NCI-H2081 treated with DMSO at 0.1 percent for 48 hours (cell line): Measurements from ENCODE around the gene PCDH9.
"Not testable (repeated sequence)": the region's sequence is repeated elsewhere in the genome, so short reads cannot be mapped to it uniquely, and the experiment has no call there.

Source experiments
- DNase-seq: peaks from one replicate; lab custom pipeline; 2025; lab: John Stamatoyannopoulos, UW

Gene PCDH9

DNA sequence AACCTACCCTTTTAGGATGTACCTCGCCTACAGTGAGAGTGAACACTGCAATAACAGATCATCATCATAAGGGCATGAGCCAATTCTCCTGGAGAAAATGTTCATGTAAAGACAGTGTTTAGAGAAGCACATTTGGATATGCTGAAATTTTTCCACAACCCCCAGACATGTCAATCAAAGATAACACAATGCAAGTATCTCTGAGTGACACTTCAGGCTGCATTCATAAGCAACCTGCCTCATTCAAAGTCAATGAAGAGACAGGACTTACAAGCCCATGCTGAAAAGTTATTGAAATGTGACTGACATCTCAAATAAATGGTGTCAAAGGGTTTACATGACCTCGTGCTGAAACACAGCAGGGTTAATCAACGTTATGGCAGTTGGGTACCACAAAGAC, 102.0 kb downstream of the PCDH9 start:
- DNase-seq, result no peak

DNA sequence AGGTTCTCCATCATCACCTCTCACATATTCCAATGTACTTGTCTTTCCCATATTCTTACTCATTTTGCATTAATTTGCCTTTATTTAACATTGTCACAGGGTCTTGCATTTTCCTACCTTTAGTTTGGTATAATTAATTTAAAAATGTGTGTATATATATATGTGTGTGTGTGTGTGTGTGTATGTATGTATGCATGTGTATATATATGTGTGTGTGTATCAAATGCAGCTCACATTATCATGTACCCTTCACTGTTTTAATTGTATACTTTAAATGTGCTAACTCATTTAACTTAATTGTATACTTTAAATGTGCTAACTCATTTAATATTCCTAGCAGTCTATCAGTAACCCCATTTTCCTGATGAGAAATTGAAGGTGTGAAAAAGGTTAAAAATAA, 104.5 kb downstream of the PCDH9 start:
- DNase-seq, result no peak

DNA sequence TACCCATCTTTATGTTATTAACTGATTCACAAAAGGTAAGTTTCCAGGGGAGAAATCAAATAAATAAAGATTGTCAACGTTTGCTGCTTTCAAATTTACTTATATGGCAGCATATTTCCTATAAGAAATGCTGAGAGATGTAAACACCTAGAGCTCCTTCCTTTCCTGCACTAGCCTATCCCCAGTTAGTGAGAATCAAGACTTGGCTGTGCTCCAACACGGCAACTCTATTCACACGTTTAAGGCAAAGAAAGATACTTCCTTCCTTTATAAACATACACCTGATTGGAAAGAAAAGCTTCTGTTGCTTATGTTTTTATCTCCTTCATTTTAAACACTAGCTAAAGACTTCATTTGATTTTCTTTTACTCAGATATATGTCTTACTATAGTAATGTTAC, 107.0 kb downstream of the PCDH9 start:
- no peak for DNase-seq

- DNase-seq, result no peak
Measured at GRCh38 chr13:67122251-67122650, 107.9 kb downstream of the PCDH9 start.

GRCh38 chr13:67120872-67121531, 109.1 kb downstream of the PCDH9 start:
- DNase-seq, result no peak

DNA sequence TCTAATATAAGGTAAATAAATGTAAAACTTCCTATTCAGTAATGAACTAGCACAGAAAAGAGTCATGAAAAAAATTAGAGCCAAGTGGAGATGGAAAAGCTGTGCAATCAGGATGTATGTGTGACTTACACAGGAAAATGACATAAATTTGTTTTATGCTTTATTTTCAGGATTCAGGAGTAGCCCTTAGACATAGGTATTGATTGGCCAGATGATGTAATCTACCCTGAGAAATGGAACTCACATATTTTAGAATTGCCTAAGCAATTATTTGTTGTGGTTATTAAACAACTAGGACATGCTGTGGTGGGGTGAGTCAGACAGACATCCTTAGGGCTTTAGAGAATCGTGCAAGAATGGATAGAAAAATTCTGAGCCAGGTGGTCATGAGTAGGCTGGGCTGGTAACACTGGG, 110.6 kb downstream of the PCDH9 start:
- DNase-seq, result no peak

- DNase-seq, result no peak
Measured at GRCh38 chr13:67118277-67118676, 111.9 kb downstream of the PCDH9 start.

- DNase-seq, result no peak
Measured at GRCh38 chr13:67117010-67117550, 113.1 kb downstream of the PCDH9 start.

DNA sequence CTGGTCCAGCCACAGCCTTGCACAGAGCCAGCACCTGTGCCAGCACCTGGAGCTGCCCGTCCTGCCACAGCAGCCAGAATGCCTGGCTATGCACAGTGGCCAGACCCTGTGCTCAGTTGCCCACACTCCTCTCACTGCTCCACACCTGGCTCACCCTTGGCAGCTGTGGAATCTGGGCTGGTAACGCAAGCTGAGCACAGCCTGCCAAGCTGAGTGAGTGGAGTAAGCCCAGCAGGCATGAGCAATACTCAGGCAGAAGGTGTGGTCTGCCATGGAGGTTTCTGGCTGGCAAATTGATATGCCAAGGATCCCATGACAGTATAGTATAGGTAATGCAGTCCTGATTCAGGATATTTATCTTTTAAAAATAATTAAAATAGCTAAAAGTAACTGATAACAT, 122.2 kb downstream of the PCDH9 start:
- DNase-seq, result no peak

DNA sequence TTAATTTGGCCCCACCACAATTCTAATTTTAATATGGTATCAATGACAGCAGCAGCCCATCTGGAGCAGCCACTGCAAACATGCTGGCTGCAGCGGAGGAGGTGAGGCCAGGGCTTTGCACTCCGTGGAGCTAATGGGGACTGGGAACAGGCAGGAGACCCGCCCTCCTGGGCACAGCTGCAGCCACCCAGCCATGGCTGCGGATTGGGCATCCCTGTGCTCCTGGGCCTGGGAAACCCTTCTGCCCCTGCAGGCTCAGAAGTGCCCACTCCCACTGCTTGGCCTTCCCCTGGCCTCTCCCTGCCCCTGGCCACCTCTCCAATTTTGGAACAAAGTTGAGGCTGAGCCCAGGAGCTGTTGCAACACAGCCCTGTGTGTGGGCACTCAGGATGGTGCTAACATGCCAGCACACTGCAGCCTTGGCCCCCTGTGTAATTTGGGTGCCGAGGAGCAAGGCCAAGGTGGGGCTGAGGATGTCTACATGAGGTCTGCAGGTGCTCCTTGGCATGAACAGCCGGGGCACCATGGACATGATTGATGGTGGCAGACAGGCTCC, 123.6 kb downstream of the PCDH9 start:
- no peak for DNase-seq

GRCh38 chr13:67101730-67102467, 128.2 kb downstream of the PCDH9 start:
- DNase-seq, result no peak

DNA sequence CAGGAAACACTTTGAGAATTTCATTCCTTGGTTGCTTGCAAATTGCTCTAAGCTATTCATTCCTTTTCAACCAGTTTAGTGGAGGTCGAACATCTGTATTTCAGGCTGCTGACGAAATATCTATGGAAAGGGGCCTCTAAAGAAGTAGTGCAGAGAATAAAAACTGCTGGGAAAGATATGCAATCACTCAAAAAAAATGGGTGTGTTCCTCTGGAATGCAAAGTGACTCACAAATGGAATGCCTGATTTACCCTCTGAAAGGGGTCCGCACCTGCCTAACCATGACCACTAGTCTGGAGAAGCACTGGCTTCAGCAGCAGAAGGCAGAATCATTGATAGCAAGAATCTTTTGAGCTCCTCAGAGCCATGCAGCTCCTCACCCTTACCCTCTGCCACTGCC, 129.4 kb downstream of the PCDH9 start:
- no peak for DNase-seq

DNA sequence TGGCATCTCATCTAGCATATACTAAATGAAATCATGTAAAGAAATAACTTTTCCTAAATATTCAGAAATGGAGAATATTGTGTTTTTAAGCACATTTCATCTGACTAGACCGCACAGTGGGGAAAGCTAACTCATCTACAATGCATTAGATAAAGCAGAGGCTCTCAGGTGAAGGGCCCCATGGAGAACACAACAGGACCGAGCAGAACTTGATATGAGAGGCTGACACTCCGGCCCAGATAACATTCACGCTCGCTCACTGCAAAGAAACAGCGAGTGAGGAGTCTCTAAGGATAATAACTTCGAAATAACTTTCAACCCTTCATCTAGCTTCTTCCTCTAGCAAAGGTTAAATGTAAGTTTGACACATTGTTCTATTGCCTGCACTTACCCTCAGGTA, 130.6 kb downstream of the PCDH9 start:
- no peak for DNase-seq

- DNase-seq, result no peak
Measured at GRCh38 chr13:67097892-67098452, 132.2 kb downstream of the PCDH9 start.

- not testable (repeated sequence) for DNase-seq
Measured at GRCh38 chr13:67096893-67097292, 133.2 kb downstream of the PCDH9 start.

DNA sequence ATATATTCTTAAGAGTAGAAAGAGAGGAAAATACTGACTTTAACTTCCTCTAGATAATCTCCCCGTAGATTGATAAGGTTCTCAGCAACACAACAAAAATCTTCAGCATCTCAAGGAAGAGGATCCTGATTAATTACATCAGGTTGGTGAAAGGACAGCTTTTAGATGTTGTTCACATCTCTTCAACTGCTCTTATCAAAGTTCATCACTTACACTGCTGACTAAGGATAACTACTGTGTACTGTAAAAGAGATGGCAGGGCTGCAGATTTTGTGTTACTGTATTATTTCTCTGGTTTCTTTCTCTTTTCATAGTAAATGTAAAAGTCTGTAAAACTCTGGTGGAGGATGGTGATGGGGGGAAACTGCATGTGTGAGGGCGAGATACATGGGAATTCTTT, 133.7 kb downstream of the PCDH9 start:
- no peak for DNase-seq

GRCh38 chr13:67095621-67096020, 134.5 kb downstream of the PCDH9 start:
- no peak for DNase-seq

DNA sequence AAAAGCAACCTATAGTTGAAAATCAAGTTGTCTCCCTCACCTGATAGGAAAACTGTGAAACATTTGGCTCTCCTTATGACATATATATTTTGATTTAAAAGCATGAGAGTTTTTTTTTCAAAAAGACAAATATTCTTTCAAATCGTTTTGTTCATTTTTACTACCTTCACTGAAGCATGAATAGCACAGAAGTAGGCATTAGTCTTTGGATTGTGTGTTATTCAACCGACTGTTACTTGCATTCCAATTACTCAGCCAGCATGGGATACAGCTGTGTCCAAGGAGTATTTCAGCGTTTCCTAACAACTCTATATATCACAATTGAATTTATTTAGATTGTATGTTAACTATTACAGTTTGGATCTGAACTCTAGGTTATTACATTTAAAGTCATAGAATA, 135.2 kb downstream of the PCDH9 start:
- DNase-seq, result no peak

DNA sequence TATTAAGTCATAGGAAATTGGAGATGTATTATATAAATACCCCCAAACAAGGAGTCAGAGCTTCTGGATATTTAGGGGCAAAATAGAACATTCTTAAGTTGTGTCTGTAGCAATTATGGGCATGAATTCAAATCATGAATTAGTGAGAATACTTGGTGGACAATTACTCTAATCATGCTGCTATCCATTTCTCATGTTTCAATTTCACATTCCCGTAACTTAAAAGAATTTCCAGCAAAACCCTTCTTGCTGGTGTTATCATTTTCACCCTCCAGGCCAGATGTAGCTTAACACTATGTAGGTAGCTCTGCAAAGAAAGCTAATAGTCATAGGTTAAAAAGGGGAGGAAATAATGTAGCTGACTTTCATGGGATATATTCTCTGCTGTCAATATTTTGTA, 136.1 kb downstream of the PCDH9 start:
- no peak for DNase-seq

DNA sequence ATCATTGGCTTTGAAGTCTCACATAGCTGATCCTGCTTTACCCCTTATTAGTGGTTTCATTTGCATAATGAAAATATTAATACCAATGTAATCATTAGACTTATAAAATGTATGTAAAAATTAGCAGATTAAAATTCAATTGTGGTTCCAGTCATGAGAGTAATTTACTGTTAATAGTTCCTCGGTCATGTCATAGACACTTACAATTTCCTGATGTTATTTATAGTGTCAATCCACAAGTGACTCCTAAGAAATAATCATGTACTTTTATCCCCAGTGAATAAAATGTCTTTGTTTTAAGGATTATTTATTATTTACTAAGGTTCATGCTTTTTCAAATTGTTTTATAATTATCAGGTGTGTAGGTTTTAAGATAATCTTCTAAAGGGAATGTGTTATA, 138.5 kb downstream of the PCDH9 start:
- DNase-seq, result no peak

GRCh38 chr13:67090856-67091255, 139.3 kb downstream of the PCDH9 start:
- no peak for DNase-seq

GRCh38 chr13:67087527-67087926, 142.6 kb downstream of the PCDH9 start:
- DNase-seq, result no peak

DNA sequence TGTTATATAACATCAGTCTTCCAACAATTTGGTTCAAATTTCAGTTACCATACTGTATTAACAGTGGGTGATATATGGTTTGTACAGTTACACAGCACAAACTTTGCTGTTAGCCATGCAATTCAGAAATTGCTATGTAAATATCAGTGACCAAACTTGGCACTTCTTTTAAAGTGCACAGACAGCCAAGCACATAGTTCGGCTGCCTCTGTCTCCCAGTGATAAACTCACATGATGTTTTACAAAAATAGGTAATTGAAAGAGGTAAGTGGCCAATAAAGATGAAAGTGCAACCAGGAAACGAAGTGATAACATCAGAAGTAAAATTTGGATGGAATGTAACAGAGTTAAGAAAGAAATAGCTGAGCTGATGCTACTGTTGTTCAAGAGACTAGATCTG, 143.9 kb downstream of the PCDH9 start:
- DNase-seq, result no peak
